Vagina (tissue), 2 donors: ENCODE results near the gene CREB5. TPM values are rescaled to one million over a fixed set of nuclear protein-coding genes. Genes with fewer than 3 reads are reported as not detected.

Experiments
- DNase-seq, 2 donors: peaks; one replicate each; pipeline ENCODE4 v3.0.0-alpha.2; 2017; ENCODE audit errors: extremely low spot score in 2 of 2
- H3K27ac ChIP-seq: fragments of 200-600 bp; sonication (generic); one replicate; pipeline ENCODE4 v1.5.1; 2019
- H3K27me3 ChIP-seq: fragments of 200-600 bp; sonication (generic); one replicate; pipeline ENCODE4 v1.5.1; 2019
- H3K36me3 ChIP-seq, 2 donors: fragments of 200-600 bp; sonication (generic); one replicate each; pipeline ENCODE4 v1.5.1; 2017 to 2019
- H3K4me1 ChIP-seq: fragments of 200-600 bp; sonication (generic); one replicate; pipeline ENCODE4 v1.5.1; 2019
- H3K4me3 ChIP-seq, 2 donors: fragments of 200-600 bp; sonication (generic); 1 replicate in 1 of 2; 2 replicates in 1 of 2; pipeline ENCODE4 v1.5.1; 2016 to 2019
- H3K9me3 ChIP-seq: fragments of 200-600 bp; sonication (generic); one replicate; pipeline ENCODE4 v1.5.1; 2019
- POLR2A ChIP-seq, 2 donors: fragments of 450-650 bp; IDR thresholded peaks; one replicate each; pipeline ENCODE4 v1.6.1; 2017; ENCODE audit warnings: antibody characterized with exemption in 2 of 2, mild to moderate bottlenecking in 2 of 2, moderate library complexity in 2 of 2
- POLR2AphosphoS5 ChIP-seq, 2 donors: sonication (generic); formaldehyde crosslinking; IDR thresholded peaks; one replicate each; pipeline ENCODE4 v1.9.0; 2017; ENCODE audit warnings: antibody characterized with exemption in 2 of 2, mild to moderate bottlenecking in 2 of 2, low read depth in 1 of 2; ENCODE audit not compliant: insufficient read depth in 1 of 2
- intact Hi-C: fragments of 100-400 bp; cut with DNase I; formaldehyde crosslinking; loops from one replicate; pipeline ENCODE4 v1.15.1; 2023
- total RNA-seq: library from RNA; depleted of rRNA; stranded (reverse); fragments of >200 nt; gene quantifications from one replicate; pipeline ENCODE4 v1.2.3, GENCODE V29; 2016
- TF ChIP-seq, protein P1 (sequence below), 3 experiments: fragments of 450-650 bp in 2 of 3; fragments of 200-600 bp in 1 of 3; sonication (generic) in 1 of 3; IDR thresholded peaks; one replicate each; pipeline ENCODE4 v1.5.1; 2017 to 2019; ENCODE audit warnings: antibody characterized with exemption in 3 of 3, mild to moderate bottlenecking in 2 of 3, moderate library complexity in 2 of 3

CREB5 gene
- total RNA-seq, 1 donor from 2014 or later, result 23.1 TPM

DNA sequence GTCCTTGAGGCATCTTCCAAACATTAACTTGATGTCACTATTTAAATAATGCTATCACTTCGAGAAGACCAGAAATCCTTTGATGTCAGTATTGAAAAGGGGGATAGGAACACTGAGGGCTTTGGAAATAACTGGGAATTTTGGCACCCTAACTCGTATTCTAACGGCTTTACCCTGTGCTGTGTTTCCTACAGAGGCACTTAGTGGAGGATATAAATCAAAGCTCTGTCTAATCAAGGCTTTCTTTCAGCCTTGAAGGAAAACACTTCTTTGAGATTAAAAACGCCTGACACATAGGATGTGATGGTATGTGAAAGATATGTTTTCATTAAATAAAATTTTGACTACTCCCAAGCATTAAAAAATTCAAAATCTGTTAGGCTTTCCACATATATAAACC is 62.3 kb downstream of the CREB5 start:
- intact Hi-C loops, result no loop called here
- TF ChIP-seq, protein P1, sequence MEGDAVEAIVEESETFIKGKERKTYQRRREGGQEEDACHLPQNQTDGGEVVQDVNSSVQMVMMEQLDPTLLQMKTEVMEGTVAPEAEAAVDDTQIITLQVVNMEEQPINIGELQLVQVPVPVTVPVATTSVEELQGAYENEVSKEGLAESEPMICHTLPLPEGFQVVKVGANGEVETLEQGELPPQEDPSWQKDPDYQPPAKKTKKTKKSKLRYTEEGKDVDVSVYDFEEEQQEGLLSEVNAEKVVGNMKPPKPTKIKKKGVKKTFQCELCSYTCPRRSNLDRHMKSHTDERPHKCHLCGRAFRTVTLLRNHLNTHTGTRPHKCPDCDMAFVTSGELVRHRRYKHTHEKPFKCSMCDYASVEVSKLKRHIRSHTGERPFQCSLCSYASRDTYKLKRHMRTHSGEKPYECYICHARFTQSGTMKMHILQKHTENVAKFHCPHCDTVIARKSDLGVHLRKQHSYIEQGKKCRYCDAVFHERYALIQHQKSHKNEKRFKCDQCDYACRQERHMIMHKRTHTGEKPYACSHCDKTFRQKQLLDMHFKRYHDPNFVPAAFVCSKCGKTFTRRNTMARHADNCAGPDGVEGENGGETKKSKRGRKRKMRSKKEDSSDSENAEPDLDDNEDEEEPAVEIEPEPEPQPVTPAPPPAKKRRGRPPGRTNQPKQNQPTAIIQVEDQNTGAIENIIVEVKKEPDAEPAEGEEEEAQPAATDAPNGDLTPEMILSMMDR (IDR thresholded peaks at IDR 0.05), result no peak
- no peak for TF ChIP-seq POLR2A (IDR thresholded peaks at IDR 0.05)
- TF ChIP-seq POLR2AphosphoS5 (IDR thresholded peaks at IDR 0.05; ENCODE audit: insufficient read depth in 1 of 2, low read depth in 1 of 2), result no peak
- no peaks in the 10 kb centered on the region for H3K9me3 ChIP-seq
- no peaks in the 10 kb centered on the region for H3K4me1 ChIP-seq
- H3K27ac ChIP-seq, result no peak overlapping the region
- no peak for DNase-seq
- H3K36me3 ChIP-seq, result no peaks in the 10 kb centered on the region
- no peak overlapping the region for H3K4me3 ChIP-seq
- H3K27me3 ChIP-seq, result no peaks in the 10 kb centered on the region

DNA sequence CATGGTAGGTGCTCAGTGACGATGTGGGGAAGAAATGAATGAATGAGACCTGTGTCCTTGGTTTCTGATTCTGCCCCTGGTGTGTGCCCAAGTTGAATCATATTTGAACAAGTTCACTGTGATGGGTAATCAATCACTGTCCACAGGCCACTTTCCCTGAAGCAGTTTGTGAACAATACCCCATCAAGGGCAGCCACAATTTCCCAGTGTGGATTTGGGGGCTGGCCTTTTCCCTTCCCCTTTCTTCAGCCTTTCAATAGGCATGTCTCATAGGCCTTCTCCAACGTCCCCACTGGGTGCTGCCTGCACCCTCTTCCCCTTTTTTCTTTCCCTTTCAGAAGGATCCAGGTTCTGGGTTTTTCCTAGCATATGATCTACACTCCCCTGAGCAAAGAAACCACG is 64.7 kb downstream of the CREB5 start:
- no peak for TF ChIP-seq POLR2A (IDR thresholded peaks at IDR 0.05)
- no peak for TF ChIP-seq POLR2AphosphoS5 (IDR thresholded peaks at IDR 0.05; ENCODE audit: insufficient read depth in 1 of 2, low read depth in 1 of 2)
- TF ChIP-seq, protein P1 (IDR thresholded peaks at IDR 0.05), result no peak
- Histone ChIP-seq H3K4me1 (no peaks in the 10 kb centered on the region), H3K4me3 (no peak overlapping the region), H3K27ac (no peak overlapping the region), H3K9me3 (no peaks in the 10 kb centered on the region), H3K27me3 (no peaks in the 10 kb centered on the region), H3K36me3 (no peaks in the 10 kb centered on the region)
- intact Hi-C loops, result no loop called here
- no peak for DNase-seq

DNA sequence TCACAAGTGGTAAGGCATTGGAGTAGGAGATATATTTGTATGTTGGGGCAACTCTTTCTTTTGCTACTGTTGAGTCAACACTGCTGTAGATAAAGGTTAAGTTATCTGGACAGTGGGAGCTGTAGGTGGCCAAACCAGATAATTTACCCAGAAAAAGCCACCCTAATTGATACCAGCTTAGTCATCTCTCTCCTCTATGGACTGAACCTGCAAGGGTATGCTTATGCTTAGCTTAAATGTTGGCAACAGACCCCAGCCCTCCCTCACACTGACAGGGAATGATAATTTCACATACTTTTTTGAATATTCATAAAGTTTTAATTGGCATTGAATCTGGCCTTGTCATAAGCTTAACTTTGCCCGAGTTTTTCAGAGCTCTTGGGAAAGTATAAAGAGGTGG is 66.3 kb downstream of the CREB5 start:
- no peaks in the 10 kb centered on the region for H3K9me3 ChIP-seq
- no peak for TF ChIP-seq POLR2AphosphoS5 (IDR thresholded peaks at IDR 0.05; ENCODE audit: insufficient read depth in 1 of 2, low read depth in 1 of 2)
- no peak for TF ChIP-seq POLR2A (IDR thresholded peaks at IDR 0.05)
- TF ChIP-seq, protein P1 (IDR thresholded peaks at IDR 0.05), result no peak
- H3K4me3 ChIP-seq, result no peak overlapping the region
- intact Hi-C loops, result no loop called here
- no peaks in the 10 kb centered on the region for H3K36me3 ChIP-seq
- no peaks in the 10 kb centered on the region for H3K27me3 ChIP-seq
- DNase-seq, result no peak
- H3K4me1 ChIP-seq, result no peaks in the 10 kb centered on the region
- H3K27ac ChIP-seq, result no peak overlapping the region

DNA sequence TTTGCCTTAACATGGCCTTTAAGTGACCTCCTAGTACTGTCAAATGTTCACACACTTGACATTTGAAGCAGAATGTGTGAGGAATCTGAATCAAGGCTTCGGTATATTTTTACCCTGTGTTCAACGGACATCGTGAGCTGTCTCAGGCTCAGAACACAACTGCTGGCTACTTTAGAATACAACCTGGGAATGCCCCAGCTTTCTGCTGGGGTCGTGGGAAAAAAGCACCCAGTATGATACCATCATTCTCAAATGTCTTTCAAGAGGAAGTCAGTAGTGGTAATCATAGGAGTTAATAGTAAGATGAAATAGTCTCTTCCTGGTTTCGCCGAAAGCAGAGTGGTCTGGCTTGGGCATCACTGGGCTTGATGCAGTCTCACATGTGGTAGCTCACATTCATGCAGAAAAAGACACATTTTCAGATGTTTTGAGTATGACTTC is 67.2 kb downstream of the CREB5 start:
- Histone ChIP-seq H3K27me3 (no peaks in the 10 kb centered on the region), H3K36me3 (no peaks in the 10 kb centered on the region), H3K9me3 (no peaks in the 10 kb centered on the region), H3K27ac (no peak overlapping the region), H3K4me3 (no peak overlapping the region), H3K4me1 (no peaks in the 10 kb centered on the region)
- intact Hi-C loops, result no loop called here
- TF ChIP-seq, protein P1 (IDR thresholded peaks at IDR 0.05), result no peak
- DNase-seq, result no peak

DNA sequence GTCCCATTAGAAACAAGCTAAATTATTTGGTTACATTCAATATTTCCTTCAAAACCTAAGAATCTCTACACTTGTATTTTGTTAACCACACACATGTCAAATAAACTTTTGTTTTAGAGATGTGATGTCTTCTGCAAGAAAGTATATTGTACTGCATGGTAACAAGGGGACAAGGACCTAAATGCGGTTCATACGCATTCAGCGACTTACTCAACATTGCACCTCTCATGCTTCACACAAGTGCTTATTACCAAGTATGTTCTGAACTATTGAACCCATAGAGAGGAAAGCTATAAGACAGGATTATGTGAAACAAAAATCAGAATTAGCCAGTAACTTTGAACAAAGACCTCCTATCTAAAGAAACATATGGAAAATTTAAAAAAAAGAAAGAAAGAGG is 68.3 kb downstream of the CREB5 start:
- no peaks in the 10 kb centered on the region for H3K27me3 ChIP-seq
- H3K9me3 ChIP-seq, result no peaks in the 10 kb centered on the region
- no peaks in the 10 kb centered on the region for H3K4me1 ChIP-seq
- intact Hi-C loops, result no loop called here
- TF ChIP-seq POLR2AphosphoS5 (IDR thresholded peaks at IDR 0.05; ENCODE audit: insufficient read depth in 1 of 2, low read depth in 1 of 2) (no peak), POLR2A (IDR thresholded peaks at IDR 0.05) (no peak)
- TF ChIP-seq, protein P1 (IDR thresholded peaks at IDR 0.05), result no peak
- no peak overlapping the region for H3K4me3 ChIP-seq
- H3K36me3 ChIP-seq, result no peaks in the 10 kb centered on the region
- DNase-seq, result no peak
- H3K27ac ChIP-seq, result no peak overlapping the region
